Liver (tissue), 9 donors: ENCODE measurements around the gene SMYD1. TPM values are rescaled to one million over a fixed set of nuclear protein-coding genes. Genes with fewer than 3 reads are reported as not detected.

ENCODE experiments used
- DNase-seq: peaks from one replicate; pipeline ENCODE4 v3.0.0-alpha.2; 2017; ENCODE audit warnings: low spot score
- H3K27ac ChIP-seq, 2 donors: one replicate each; pipeline ENCODE4 v1.7.0; 2013; ENCODE audit warnings: inconsistent platforms in 2 of 2, low read length in 2 of 2, control low read depth in 1 of 2, low read depth in 1 of 2, mild to moderate bottlenecking in 1 of 2
- H3K27me3 ChIP-seq, 4 donors: one replicate each; pipeline versions ENCODE4 v1.6.1 to v1.7.0; 2013; ENCODE audit warnings: low read length in 3 of 4, inconsistent platforms in 1 of 4, mild to moderate bottlenecking in 1 of 4, moderate library complexity in 1 of 4; ENCODE audit not compliant: control insufficient read depth in 4 of 4, insufficient read depth in 4 of 4
- H3K36me3 ChIP-seq, 4 donors: one replicate each; pipeline versions ENCODE4 v1.6.1 to v1.7.0; 2013; ENCODE audit warnings: low read length in 3 of 4, mild to moderate bottlenecking in 3 of 4, low read depth in 1 of 4, moderate library complexity in 1 of 4; ENCODE audit not compliant: control insufficient read depth in 4 of 4, insufficient read depth in 3 of 4
- H3K4me1 ChIP-seq, 4 donors: one replicate each; pipeline versions ENCODE4 v1.6.1 to v1.7.0; 2013; ENCODE audit warnings: low read length in 3 of 4, mild to moderate bottlenecking in 3 of 4, moderate library complexity in 1 of 4; ENCODE audit not compliant: control insufficient read depth in 4 of 4, insufficient read depth in 4 of 4
- H3K4me3 ChIP-seq, 3 donors: one replicate each; pipeline versions ENCODE4 v1.6.1 to v1.7.0; 2013; ENCODE audit warnings: low read length in 3 of 3, control low read depth in 1 of 3, low read depth in 1 of 3, mild to moderate bottlenecking in 1 of 3
- H3K9ac ChIP-seq, 2 donors: one replicate each; pipeline ENCODE4 v1.7.0; 2013; ENCODE audit warnings: low read length in 2 of 2, mild to moderate bottlenecking in 2 of 2, moderate library complexity in 2 of 2, control low read depth in 1 of 2, low read depth in 1 of 2
- H3K9me3 ChIP-seq, 4 donors: one replicate each; pipeline versions ENCODE4 v1.6.1 to v1.7.0; 2013; ENCODE audit warnings: low read length in 3 of 4; ENCODE audit not compliant: control insufficient read depth in 4 of 4
- CTCF ChIP-seq: fragments of 150-350 bp; IDR thresholded peaks from 2 replicates; pipeline ENCODE4 v1.5.1; 2017; ENCODE audit warnings: improper control_type of control experiment, low read depth, low read length; ENCODE audit not compliant: missing input control
- EGR1 ChIP-seq, 2 donors: IDR thresholded peaks; 2 replicates each; pipeline ENCODE4 v1.6.1; 2016 to 2018; ENCODE audit warnings: antibody characterized with exemption in 2 of 2, low read depth in 2 of 2
- FOXA1 ChIP-seq: IDR thresholded peaks from 2 replicates; pipeline ENCODE4 v1.6.1; 2016; ENCODE audit warnings: antibody characterized with exemption
- HNF4A ChIP-seq, 2 donors: conservative IDR thresholded peaks; 2 replicates each; pipeline ENCODE4 v1.6.1; 2016; ENCODE audit warnings: antibody characterized with exemption in 2 of 2, mild to moderate bottlenecking in 2 of 2
- HNF4G ChIP-seq: IDR thresholded peaks from 2 replicates; pipeline ENCODE4 v1.6.1; 2016; ENCODE audit warnings: antibody characterized with exemption
- JUND ChIP-seq, 2 donors: IDR thresholded peaks; 2 replicates each; pipeline ENCODE4 v1.6.1; 2016; ENCODE audit warnings: antibody characterized with exemption in 2 of 2
- NR2F2 ChIP-seq: IDR thresholded peaks from 2 replicates; pipeline ENCODE4 v1.6.1; 2016; ENCODE audit warnings: antibody characterized with exemption
- RAD21 ChIP-seq, 2 donors: IDR thresholded peaks; 2 replicates each; pipeline ENCODE4 v1.6.1; 2016; ENCODE audit warnings: antibody characterized with exemption in 2 of 2, mild to moderate bottlenecking in 2 of 2
- RXRA ChIP-seq, 2 donors: IDR thresholded peaks; 2 replicates each; pipeline ENCODE4 v1.6.1; 2017 to 2018; ENCODE audit warnings: antibody characterized with exemption in 2 of 2, mild to moderate bottlenecking in 1 of 2
- SP1 ChIP-seq: IDR thresholded peaks from 2 replicates; pipeline ENCODE4 v1.6.1; 2018; ENCODE audit warnings: antibody characterized with exemption, mild to moderate bottlenecking
- TAF1 ChIP-seq: conservative IDR thresholded peaks from 2 replicates; pipeline ENCODE4 v1.6.1; 2016; ENCODE audit warnings: antibody characterized with exemption, mild to moderate bottlenecking
- ZBTB33 ChIP-seq: IDR thresholded peaks from 2 replicates; pipeline ENCODE4 v1.6.1; 2016; ENCODE audit warnings: antibody characterized with exemption
- WGBS: extraction: QIAGEN DNeasy Blood & Tissue Kit; methylation state at CpG from one replicate; pipeline ENCODE4 v1.1.7; 2013; 5-methylcytosine and 5-hydroxymethylcytosine counted together
- polyA plus RNA-seq, 2 donors: library from polyadenylated mRNA; stranded (reverse) in 1 of 2; unstranded in 1 of 2; fragments of 200-250 nt in 1 of 2; fragments of >200 nt in 1 of 2; fragmentation: Nextera tagmentation in 1 of 2; extraction: Ambion mirVana in 1 of 2; gene quantifications; one replicate each; pipeline versions ENCODE4 v1.2.1 to v1.2.3, GENCODE V29; 2013 to 2015
- total RNA-seq, 2 donors: library from RNA; depleted of rRNA; stranded (reverse); fragments of >200 nt; gene quantifications; one replicate each; pipeline ENCODE4 v1.2.3, GENCODE V29; 2014
- TF ChIP-seq, protein P1 (sequence below): IDR thresholded peaks from 2 replicates; pipeline ENCODE4 v1.6.1; 2016; ENCODE audit warnings: antibody characterized with exemption, mild to moderate bottlenecking
- TF ChIP-seq, protein P2 (sequence below): IDR thresholded peaks from 2 replicates; pipeline ENCODE4 v1.6.1; 2016; ENCODE audit warnings: antibody characterized with exemption
- donor health status: healthy.
- donor health status: healthy.
- donor health status: healthy.
- donor health status: healthy.
- donor health status: healthy.

Gene SMYD1
- total and polyA plus RNA-seq, 4 donors, result not detected

GRCh38 chr2:88049622-88050021 is 18.0 kb upstream of the SMYD1 start (continued):
- TF ChIP-seq HNF4A (conservative IDR thresholded peaks at IDR 0.05), result no peak

- 80% methylated on average over 2 of the region's 2 CpGs for WGBS
- Histone ChIP-seq H3K9ac (no peak overlapping the region), H3K27me3 (no peaks in the 10 kb centered on the region), H3K4me1 (peaks cover 4 to 27% (median 17%) of the 10 kb centered on the region in 4 donors), H3K9me3 (no peaks in the 10 kb centered on the region), H3K4me3 (no peak overlapping the region), H3K27ac (no peak overlapping the region), H3K36me3 (peaks cover 0 to 2% (median under 1%) of the 10 kb centered on the region in 4 donors)
- no peak for DNase-seq
- no peak for TF ChIP-seq RXRA (IDR thresholded peaks at IDR 0.05)
- no peak for TF ChIP-seq ZBTB33
- TF ChIP-seq, protein P1, sequence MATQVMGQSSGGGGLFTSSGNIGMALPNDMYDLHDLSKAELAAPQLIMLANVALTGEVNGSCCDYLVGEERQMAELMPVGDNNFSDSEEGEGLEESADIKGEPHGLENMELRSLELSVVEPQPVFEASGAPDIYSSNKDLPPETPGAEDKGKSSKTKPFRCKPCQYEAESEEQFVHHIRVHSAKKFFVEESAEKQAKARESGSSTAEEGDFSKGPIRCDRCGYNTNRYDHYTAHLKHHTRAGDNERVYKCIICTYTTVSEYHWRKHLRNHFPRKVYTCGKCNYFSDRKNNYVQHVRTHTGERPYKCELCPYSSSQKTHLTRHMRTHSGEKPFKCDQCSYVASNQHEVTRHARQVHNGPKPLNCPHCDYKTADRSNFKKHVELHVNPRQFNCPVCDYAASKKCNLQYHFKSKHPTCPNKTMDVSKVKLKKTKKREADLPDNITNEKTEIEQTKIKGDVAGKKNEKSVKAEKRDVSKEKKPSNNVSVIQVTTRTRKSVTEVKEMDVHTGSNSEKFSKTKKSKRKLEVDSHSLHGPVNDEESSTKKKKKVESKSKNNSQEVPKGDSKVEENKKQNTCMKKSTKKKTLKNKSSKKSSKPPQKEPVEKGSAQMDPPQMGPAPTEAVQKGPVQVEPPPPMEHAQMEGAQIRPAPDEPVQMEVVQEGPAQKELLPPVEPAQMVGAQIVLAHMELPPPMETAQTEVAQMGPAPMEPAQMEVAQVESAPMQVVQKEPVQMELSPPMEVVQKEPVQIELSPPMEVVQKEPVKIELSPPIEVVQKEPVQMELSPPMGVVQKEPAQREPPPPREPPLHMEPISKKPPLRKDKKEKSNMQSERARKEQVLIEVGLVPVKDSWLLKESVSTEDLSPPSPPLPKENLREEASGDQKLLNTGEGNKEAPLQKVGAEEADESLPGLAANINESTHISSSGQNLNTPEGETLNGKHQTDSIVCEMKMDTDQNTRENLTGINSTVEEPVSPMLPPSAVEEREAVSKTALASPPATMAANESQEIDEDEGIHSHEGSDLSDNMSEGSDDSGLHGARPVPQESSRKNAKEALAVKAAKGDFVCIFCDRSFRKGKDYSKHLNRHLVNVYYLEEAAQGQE, result no peak
- TF ChIP-seq CTCF, result no peak
- no peak for TF ChIP-seq RAD21 (IDR thresholded peaks at IDR 0.05)
- no peak for TF ChIP-seq NR2F2
- TF ChIP-seq TAF1, result no peak
- TF ChIP-seq EGR1 (IDR thresholded peaks at IDR 0.05; ENCODE audit: low read depth in 2 of 2), result no peak
- TF ChIP-seq HNF4A (conservative IDR thresholded peaks at IDR 0.05), result no peak
- TF ChIP-seq SP1, result no peak
- no peak for TF ChIP-seq JUND (IDR thresholded peaks at IDR 0.05)
- TF ChIP-seq, protein P2, sequence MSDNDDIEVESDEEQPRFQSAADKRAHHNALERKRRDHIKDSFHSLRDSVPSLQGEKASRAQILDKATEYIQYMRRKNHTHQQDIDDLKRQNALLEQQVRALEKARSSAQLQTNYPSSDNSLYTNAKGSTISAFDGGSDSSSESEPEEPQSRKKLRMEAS, result no peak
- no peak for TF ChIP-seq FOXA1
Measured at GRCh38 chr2:88051792-88052191, 15.8 kb upstream of the SMYD1 start.

DNA sequence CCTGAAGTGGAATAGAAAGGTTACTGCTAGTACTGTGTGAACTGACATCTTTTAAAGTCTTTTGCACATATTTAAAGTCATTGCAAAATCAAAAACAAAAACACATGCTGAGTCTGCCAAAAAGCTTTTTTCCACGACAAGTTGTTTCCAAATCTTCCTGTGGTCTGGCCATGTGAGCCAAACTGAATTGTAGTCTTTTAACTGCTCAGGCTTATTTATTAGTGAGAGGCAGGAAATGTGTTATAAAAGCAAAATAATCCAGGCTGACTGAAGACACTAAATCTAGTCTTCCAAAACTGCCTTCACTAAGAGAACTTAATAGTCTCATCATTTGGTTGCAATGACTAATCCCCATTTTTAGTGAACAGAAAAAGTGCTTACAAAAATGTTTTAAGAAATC is 14.3 kb upstream of the SMYD1 start:
- peaks cover 4 to 27% (median 17%) of the 10 kb centered on the region in 4 donors for H3K4me1 ChIP-seq
- DNase-seq, result no peak
- no peak overlapping the region for H3K9ac ChIP-seq
- no peaks in the 10 kb centered on the region for H3K27me3 ChIP-seq
- H3K36me3 ChIP-seq, result peaks cover 0 to 2% (median under 1%) of the 10 kb centered on the region in 4 donors
- WGBS, result 9% methylated on average over 1 of the region's 1 CpG
- H3K9me3 ChIP-seq, result no peaks in the 10 kb centered on the region
- peak overlapping the region; percentile 31 to 48 for H3K27ac ChIP-seq
- no peak overlapping the region for H3K4me3 ChIP-seq
- peak in 1 of 2 donors; percentile 19 for TF ChIP-seq RXRA (IDR thresholded peaks at IDR 0.05)
- TF ChIP-seq HNF4G, result no peak
- no peak for TF ChIP-seq NR2F2
